GM19099 (cell line): ENCODE measurements around the gene P2RX1.

ENCODE experiments used
- POLR2A ChIP-seq: IDR thresholded peaks from 3 replicates; pipeline ENCODE4 v1.6.1; 2011; ENCODE audit warnings: low read depth; ENCODE audit not compliant: insufficient read length; ENCODE audit errors: extremely low read depth

The P2RX1 gene

DNA sequence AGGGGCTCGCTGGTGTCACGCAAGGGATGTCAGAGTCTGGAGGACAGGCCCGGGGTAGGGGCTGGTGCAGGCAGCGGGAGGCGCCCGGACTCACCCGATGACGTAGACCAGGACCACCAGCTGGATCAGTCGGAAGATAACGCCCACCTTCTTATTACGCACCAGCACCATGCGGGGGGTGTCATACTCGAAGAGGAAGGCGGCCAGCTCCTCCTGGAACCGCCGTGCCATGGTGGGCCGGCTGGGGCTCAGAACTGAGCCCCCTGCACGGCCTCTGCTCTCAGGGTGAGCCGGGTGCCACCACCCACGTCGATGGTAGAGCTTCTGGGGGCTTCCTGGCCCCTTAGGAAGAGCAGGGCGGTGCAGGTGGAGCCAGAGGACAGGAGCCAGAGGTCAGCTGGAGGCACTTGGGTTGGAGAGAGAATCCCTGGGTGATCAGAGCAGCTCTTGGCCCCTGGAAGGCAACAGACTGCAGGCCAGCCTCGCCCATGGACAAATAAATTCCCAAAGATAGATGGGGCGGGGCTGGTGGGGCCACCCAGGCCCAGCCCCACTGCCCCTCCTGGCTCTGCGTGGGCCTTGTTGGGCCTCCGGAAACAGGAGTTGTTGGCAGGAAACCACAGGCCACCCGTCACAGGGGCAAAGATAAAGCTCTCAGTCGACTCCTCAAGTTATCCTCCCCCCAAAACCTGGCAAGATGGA lies at the start of gene P2RX1:
P2RX1 (minus strand) TSS at position 471 of the 702 bp plus-strand sequence; CDS start at position 231, 240 bp downstream.
- no peak for TF ChIP-seq POLR2A

DNA sequence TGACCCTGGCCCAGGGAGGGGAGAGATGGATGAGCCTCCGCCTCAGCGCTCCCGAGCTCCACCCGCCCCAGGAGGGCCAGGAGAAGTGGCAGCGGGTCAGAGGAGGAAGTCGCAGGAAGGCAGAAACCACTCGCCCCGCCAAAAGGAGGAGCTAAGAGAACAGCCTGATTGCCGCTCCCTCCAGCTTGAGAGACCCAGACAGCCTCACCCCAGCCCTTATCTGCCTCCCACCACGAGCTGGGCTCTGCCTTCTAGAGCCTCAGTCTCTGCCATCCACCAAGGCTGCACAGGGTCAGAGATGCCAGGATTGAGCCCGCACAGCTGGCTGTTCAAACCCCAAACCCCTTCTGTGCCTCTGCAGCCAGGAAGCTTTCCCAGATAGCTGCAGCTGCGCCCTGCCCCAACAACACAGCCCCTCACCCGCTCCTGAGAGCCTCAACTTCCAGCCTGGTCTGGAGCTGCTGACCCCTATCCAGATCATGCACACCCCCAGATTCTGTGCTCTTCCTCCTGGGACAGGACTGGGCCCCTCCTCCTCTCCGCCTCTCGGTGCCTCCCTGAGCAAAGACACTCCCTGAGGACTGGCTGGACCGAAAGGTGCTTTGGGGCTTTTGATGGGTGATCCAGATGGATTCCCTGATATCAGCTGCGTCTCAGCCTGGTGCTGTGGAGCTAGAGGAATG lies 49.0 kb upstream of the P2RX1 start:
- peak; percentile 74 for TF ChIP-seq POLR2A

DNA sequence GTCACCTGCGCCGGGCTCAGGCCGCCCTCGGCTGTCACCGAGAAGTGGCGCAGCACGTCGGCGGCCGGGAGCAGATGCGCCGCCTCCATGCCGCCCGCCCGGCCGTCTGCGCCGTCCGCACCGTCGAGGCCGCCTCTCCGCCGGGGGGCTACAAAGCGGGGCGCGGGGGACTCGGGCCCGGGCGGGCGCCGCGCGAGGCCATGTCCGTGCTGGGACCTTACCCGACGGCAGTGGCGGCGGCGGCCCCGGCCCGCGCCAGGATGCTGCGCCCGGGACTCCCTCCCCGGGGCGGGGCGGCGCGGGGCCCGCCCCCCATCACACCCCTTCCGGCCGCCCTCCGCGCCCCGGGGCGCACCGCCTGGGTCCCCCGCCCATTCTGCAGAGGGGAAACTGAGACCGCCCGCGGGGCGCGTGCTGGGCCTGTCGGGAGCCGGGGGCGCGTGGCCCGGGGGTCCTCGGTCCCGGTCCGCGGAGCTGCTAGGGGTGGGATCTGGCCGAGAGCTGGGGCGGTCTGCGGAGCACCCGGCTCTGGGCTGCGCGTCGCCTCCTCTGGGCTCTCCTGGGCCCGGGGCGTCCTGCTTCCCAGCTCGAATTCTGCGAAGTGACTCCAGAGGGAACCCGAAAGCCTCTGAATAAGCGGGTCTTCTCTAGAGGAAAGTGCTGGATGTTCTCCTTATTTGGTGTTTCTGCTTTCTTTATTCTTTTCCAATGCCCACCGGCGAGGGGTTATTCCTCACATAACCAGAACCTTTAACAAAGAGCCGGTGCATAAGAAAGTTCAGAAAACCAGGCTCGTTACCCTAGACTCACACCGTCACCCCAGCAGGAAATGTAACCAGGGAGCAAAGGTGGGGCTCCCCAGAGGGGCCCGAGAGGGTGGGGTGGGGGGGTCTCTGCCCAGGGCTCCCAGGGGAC lies 48.2 kb upstream of the P2RX1 start, which contains the start of gene ATP2A3:
ATP2A3 (minus strand) TSS at position 235 of the 915 bp plus-strand sequence; CDS start at position 89, 146 bp downstream.
- TF ChIP-seq POLR2A: peak; percentile 88

DNA sequence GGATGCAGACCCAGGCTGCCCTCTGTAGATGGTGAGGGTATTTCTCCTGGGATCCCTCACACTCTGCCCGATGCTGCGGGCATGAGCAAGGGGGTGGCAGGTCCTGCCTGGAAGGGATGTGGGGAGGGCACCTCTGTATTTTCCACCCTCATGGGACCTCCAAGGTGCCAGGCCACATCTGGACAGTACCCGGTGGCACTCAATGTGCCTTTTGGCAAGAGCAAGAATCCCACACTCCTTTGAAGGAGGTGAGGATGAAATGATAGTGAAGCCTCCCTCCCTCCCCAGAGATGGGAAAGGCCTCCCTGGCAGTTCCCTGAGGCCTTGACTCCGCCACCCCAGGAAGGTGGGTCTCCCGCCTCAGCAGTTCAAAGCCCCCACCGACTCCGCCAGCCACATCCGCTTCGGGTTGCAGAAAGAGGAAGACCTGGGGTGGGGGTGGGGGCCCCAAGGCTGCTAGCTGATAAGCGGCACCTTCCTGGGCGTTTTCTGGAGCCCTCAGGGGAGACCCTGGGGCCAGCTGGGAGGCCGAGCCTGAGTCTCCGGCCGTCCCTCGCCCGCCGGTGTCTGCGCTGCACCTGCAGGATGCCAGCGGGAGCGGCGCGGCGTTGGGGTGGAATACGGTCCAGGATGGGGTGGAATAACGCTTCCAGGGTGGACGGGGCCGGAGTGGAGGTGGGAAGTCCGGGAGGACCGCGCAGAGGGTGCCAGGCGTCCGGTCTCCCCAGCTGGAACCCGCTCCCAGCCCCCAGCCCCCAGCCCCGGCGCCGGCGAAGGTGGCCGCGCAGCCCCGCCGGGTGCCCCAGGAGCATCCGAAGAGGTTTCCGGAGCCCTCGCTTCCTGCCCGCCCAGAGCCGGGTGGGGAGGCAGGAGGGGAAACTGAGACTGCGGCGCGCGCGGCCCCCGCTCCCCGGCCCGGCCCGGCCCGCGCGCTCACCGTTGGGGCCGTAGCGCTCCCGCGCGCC lies 47.3 kb upstream of the P2RX1 start:
- TF ChIP-seq POLR2A: peak; percentile 66

DNA sequence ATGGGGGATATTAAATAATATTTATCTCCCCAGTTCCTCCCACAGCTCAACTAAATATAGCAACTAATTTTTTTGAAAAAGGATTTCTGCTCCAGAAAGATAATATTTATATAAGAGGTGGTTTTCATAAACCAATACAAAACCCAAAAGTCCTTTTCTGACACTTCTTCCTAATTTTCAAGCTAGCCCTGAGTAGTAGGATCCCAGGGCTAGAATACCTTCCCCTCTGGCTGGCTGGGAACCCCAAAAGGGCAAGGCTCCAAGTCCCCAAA lies 46.6 kb upstream of the P2RX1 start:
- TF ChIP-seq POLR2A: no peak

DNA sequence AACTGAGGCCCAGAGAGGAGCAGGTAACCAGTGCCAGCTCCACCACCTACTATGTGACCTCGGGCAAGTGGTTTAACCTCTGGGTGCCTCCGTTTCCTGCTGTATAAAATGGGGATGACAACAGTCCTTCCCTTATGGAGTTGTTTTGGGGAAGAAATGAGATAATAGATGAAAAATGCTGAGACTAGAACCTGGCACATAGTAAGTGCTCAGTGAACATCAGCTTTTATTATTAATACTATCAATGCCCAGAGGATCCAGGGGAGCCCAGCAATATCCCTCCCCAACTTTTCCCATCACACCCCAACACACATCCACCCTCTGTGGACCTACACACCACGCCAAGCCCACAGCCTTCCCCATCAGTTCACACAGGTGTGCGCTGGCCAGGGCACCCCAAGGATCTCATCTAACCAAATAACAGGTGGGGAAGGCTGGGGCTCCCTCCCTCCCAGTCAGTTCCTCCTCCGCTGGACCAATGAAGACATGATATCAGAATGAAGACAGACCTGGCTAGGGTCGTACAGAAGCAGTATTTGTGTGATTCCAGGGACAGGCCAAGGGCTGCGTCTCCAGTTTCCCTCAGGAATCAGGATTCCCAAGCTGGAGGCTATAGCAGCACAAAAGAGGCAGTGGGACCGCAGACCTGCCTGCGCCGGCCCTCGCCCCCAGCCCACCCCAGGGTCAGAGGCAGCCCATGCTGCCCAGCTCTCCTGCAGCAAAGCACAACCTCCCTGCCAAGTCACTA lies 46.1 kb upstream of the P2RX1 start:
- no peak for TF ChIP-seq POLR2A

DNA sequence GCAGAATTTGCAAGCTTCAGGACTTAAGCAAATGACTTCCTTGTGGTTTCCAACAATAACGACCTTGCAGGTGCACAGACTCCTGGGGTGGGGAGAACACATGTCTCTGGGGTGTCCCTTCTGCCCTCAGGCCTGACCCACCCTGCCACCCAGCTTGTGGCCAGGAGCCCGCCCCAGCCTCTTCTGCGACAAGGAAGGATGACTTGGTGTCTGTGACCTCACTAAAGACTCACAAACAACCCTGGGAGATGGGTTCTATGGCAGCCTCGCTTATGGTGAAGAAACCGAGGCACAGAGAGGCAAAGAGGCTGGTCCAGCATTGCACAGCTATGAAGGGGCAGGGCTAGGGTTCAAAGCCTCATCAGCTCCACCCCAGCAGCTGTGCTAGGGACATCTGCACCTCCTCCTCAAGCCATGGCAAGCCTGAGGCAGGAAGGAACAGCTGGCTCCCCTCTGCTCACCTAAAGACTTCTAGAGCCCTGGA lies 45.3 kb upstream of the P2RX1 start:
- peak; percentile 33 for TF ChIP-seq POLR2A

DNA sequence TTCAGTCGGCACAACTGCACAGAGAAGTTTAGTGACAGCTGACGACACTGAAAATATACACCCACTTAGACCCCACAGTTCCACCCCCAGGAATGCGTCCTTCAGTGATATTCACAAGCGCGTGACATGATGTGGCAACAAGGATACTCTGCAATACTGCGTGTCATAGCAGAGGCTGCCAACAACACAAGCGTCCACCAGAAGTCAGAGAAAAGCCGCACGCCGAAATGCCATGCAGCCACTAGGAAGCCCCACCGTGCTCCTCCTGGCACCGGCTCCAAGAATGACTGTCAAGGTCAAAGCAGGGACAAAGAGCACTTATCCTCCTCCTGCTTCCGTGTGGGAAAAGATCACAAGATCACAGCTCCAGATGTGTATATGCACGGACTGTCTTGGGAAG lies 44.5 kb upstream of the P2RX1 start:
- peak; percentile 7 for TF ChIP-seq POLR2A

DNA sequence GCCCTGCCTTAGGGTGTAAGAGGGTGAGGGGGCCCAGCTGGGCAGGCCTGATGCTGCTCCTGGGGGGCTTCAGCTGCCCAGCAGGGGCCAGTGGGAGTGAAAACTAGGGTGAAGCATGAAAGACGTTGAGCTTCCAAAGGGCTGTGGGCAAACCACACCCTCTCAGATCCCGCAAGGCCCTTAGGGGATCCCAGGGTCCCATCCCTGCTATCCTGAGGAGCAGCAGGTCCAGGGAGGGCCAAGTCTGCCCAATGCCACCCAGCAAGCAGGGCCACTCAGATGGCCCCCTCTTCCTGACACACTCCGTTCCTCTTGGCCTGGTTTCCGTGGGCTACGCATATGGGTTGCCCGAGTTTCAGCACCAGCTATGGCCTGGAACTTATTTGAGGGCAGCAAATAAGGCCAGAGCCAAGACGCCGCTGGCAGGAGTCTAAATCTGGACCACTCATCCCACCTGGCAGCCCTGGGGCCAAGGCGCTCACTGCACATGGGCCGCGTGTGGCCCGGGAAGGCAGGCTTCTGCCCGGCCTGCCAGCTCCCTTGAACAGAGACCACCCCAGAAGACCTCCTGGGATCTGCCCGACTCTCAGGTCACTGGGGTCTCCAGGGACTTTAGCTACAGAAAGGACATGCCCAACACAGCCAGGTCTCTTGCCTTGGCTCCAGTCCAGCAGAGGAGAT lies 43.8 kb upstream of the P2RX1 start:
- TF ChIP-seq POLR2A: no peak

DNA sequence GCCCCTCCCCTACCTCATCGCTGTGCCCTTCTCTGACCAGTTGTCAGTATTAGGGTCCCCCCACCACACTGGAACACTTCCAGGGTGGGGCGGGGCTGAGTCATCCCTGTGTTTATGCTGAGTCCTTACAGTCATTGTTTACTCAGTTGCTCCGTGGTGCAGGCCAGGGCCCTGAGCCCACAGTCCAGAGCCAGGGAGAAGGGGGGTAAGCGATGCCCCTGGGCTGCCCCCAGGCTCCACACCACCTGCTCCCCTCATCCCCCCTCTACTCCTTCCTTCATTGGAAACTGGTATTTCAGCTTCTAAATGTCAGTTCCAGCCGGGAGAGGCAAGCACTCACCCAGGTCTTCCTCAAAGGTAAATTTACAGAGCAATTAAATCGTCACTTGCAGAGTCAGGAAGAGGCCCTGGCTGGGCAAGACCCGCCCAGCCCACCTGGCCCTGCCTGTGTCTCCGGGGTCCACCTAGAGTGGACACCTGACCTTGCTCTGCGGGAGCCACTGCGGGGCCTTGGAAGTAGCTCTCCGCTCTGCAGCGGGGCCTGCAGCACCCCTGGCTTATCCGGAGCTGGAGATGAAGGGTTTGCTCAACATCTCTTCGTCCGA lies 43.1 kb upstream of the P2RX1 start:
- no peak for TF ChIP-seq POLR2A

DNA sequence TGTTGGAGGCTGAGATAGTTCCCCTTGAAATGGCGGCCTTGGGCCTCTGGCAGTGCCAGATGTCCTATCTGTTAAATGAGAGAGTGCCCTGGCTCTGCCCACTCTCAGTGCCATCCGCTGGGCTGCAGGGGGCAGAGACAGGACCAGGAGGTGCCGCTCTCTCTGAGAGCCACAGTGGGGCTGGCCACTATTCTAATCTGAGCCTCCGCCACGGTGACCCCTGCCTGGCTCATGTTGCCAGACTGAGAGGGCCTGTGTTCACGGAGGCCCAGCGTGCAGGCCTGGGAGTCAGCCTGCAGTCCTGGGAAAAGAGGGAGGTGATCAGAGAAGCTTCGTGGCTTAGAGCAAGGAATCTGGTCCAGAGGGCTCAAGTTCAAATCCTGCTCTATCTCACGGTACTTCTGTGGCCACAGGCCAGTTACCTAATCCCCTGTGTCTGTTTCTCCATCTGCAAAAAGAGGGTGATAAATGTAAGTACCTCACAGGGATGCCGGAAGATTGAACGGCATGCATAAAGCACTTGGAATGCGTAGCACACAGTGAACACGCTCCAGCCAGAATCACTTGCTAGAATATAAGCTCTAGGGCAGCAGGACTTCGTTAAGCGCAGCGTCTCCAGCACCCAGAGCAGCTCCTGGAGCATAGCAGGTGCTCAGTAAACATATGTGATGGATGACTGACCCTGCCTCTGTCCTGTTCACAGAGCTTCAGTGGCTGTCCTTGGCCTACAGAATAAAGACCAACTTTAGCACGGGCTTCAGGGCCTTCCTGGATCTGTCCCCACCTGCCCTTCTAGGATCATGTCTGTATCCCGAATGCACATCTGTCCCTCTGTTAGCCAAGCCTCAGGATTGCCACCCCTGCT lies 41.7 kb upstream of the P2RX1 start:
- TF ChIP-seq POLR2A: no peak

DNA sequence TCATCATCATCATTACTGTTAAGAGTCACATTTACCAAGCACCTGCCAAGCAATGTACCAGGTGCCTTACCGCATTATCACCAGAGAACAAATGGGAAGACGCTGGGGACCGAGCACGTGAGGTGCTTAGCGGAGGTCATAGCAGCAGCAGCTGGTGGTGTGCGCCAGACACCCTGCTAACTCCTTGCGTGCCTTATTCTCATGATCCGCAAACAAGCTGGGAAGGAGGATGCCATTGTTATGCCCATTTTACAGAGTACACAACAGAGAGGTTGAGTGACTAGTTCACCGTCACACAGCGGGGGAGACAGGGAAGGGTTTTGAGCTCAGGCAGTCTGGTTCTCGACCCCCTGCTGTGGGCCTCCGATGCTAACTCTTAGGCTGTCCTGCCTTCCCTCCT lies 40.7 kb upstream of the P2RX1 start:
- no peak for TF ChIP-seq POLR2A
